Stimulated activated naive B cell treated with anti-CD40 and anti-IgM and Interleukin-4, amounts not matched to agents 10 μg/mL and 1 μg/mL and 100 μg/mL, for 72 hours (primary cell): ENCODE data around the gene FOXF1.

Experiments used
- ATAC-seq, 2 donors: fragments of 150-1000 bp; cut with Tn5 transposase; replicated peaks; 2 replicates each; pipeline ENCODE4 v1.10.0; 2021; ENCODE audit warnings: moderate library complexity in 1 of 2
- DNase-seq: peaks from one replicate; pipeline ENCODE4 v3.0.0; 2021
- H3K27ac Mint-ChIP-seq: one replicate; pipeline ENCODE4 v1.8.0; 2022; ENCODE audit warnings: mild to moderate bottlenecking, mixed read lengths
- H3K27me3 Mint-ChIP-seq, 2 donors: one replicate each; pipeline ENCODE4 v1.8.0; 2022; ENCODE audit warnings: mixed read lengths in 2 of 2
- H3K36me3 Mint-ChIP-seq, 2 donors: one replicate each; pipeline ENCODE4 v1.8.0; 2022; ENCODE audit warnings: mixed read lengths in 2 of 2, mild to moderate bottlenecking in 1 of 2
- H3K4me1 Mint-ChIP-seq, 2 donors: one replicate each; pipeline ENCODE4 v1.8.0; 2022; ENCODE audit warnings: mixed read lengths in 2 of 2, mild to moderate bottlenecking in 1 of 2
- H3K4me3 Mint-ChIP-seq, 2 donors: one replicate each; pipeline ENCODE4 v1.8.0; 2022; ENCODE audit warnings: mild to moderate bottlenecking in 2 of 2, mixed read lengths in 2 of 2, moderate library complexity in 1 of 2
- H3K9me3 Mint-ChIP-seq, 2 donors: one replicate each; pipeline ENCODE4 v1.8.0; 2022; ENCODE audit warnings: mixed read lengths in 2 of 2, mild to moderate bottlenecking in 1 of 2

FOXF1 gene

GRCh38 chr16:86496929-86497461 is 13.3 kb upstream of the FOXF1 start:
- peak overlapping the region; percentile 89 for H3K27ac Mint-ChIP-seq
- peaks cover 7 to 14% of the 10 kb centered on the region in 2 donors for H3K4me1 Mint-ChIP-seq
- H3K27me3 Mint-ChIP-seq: peaks cover 66 to 91% of the 10 kb centered on the region in 2 donors
- ATAC-seq: no peak
- H3K9me3 Mint-ChIP-seq: no peaks in the 10 kb centered on the region
- H3K4me3 Mint-ChIP-seq: peak overlapping the region; percentile 11 to 50
- peaks cover 0 to 4% of the 10 kb centered on the region in 2 donors for H3K36me3 Mint-ChIP-seq
- DNase-seq: no peak

GRCh38 chr16:86497551-86498021 is 12.7 kb upstream of the FOXF1 start:
- H3K4me1 Mint-ChIP-seq: peaks cover 8 to 14% of the 10 kb centered on the region in 2 donors
- H3K9me3 Mint-ChIP-seq: no peaks in the 10 kb centered on the region
- H3K36me3 Mint-ChIP-seq: peaks cover 0 to 4% of the 10 kb centered on the region in 2 donors
- H3K27ac Mint-ChIP-seq: no peak overlapping the region
- peaks cover 65 to 91% of the 10 kb centered on the region in 2 donors for H3K27me3 Mint-ChIP-seq
- H3K4me3 Mint-ChIP-seq: no peak overlapping the region
- no peak for DNase-seq
- ATAC-seq: no peak

- Mint-ChIP-seq H3K4me1 (peaks cover 8 to 15% of the 10 kb centered on the region in 2 donors), H3K9me3 (no peaks in the 10 kb centered on the region), H3K27ac (peak overlapping the region; percentile 53), H3K36me3 (peaks cover 0 to 4% of the 10 kb centered on the region in 2 donors), H3K4me3 (peak overlapping the region in 1 of 2 donors; percentile 68), H3K27me3 (peaks cover 66 to 91% of the 10 kb centered on the region in 2 donors)
- no peak for ATAC-seq
- no peak for DNase-seq
These were observed 12.1 kb upstream of the FOXF1 start for GRCh38 chr16:86498155-86498670.

- no peak for ATAC-seq
- peak overlapping the region; percentile 48 for H3K27ac Mint-ChIP-seq
- peaks cover 69 to 93% of the 10 kb centered on the region in 2 donors for H3K27me3 Mint-ChIP-seq
- no peak overlapping the region for H3K4me3 Mint-ChIP-seq
- no peaks in the 10 kb centered on the region for H3K9me3 Mint-ChIP-seq
- peaks cover 0 to 4% of the 10 kb centered on the region in 2 donors for H3K36me3 Mint-ChIP-seq
- no peak for DNase-seq
- H3K4me1 Mint-ChIP-seq: peaks cover 10 to 22% of the 10 kb centered on the region in 2 donors
These were observed 11.5 kb upstream of the FOXF1 start for GRCh38 chr16:86498671-86499439.

DNA sequence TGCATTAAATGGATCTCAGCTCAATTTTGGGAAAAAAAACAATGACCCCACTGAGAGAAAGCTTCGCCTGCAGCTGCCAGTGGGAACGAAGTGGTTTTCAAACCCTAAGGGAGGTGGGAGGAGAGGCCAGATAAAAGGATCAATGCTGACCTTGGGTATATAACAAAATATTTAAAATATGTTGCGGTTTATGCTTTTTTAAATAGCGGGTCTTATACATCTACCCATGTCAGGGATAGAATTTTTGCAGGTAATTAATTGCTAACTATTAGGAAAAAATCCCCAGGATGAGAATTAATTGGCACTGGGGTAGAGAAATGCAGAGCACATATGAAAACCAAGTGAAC is 10.9 kb upstream of the FOXF1 start:
- peaks cover 69 to 93% of the 10 kb centered on the region in 2 donors for H3K27me3 Mint-ChIP-seq
- H3K27ac Mint-ChIP-seq: peak overlapping the region; percentile 48
- ATAC-seq (no peak), DNase-seq (no peak)
- peaks cover 0 to 4% of the 10 kb centered on the region in 2 donors for H3K36me3 Mint-ChIP-seq
- no peak overlapping the region for H3K4me3 Mint-ChIP-seq
- H3K4me1 Mint-ChIP-seq: peaks cover 10 to 23% of the 10 kb centered on the region in 2 donors
- no peaks in the 10 kb centered on the region for H3K9me3 Mint-ChIP-seq

- Mint-ChIP-seq H3K27ac (peak overlapping the region; percentile 48), H3K36me3 (peaks cover 0 to 4% of the 10 kb centered on the region in 2 donors), H3K27me3 (peaks cover 72 to 93% of the 10 kb centered on the region in 2 donors), H3K4me3 (no peak overlapping the region), H3K4me1 (peaks cover 14 to 27% of the 10 kb centered on the region in 2 donors), H3K9me3 (no peaks in the 10 kb centered on the region)
- ATAC-seq (no peak), DNase-seq (no peak)
These were observed 10.2 kb upstream of the FOXF1 start for GRCh38 chr16:86499889-86500707.

DNA sequence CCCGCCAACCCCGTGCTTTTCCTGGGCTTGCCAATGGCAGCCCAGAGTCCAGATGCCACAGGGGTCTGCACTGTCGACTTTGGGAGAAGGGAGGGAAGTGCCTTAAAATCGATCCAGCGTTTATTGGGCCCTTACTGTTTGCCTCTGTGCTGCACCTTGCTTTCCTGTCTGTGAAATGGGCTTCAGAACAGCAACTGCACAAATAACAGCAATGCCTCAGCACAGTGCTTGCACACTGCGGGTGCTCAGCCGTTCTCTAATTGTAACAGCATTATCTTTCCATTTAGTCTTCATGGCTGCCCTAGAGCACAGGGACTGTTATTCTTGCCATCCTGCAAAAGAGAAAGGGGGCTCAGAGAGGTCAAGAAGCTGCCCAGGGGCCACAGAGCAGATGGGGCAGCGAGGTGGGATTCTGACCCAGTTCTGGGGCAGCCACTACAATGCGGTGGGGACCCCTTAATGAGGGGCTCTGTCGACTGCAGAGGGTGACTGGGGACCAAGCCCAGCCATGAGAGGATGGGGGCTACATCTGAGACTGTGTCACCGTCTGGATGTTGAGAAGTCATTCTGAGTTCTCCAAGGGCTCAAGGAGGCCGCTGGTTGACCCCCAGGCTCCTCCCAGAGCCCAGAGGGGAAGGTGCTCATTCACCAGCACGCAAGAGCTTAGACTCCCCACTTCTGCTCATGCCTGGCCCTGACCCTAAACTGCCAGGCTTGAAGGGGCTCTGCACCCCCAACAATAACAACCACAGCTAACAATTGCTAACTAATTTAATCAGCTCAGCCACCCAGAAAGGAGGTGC is 9.4 kb upstream of the FOXF1 start:
- Mint-ChIP-seq H3K4me3 (no peak overlapping the region), H3K36me3 (peaks cover 0 to 4% of the 10 kb centered on the region in 2 donors), H3K27ac (no peak overlapping the region), H3K27me3 (peaks cover 68 to 90% of the 10 kb centered on the region in 2 donors), H3K9me3 (no peaks in the 10 kb centered on the region), H3K4me1 (peaks cover 17 to 34% of the 10 kb centered on the region in 2 donors)
- no peak for DNase-seq
- ATAC-seq: no peak

GRCh38 chr16:86501989-86502855 is 8.1 kb upstream of the FOXF1 start:
- ATAC-seq (no peak), DNase-seq (no peak)
- no peaks in the 10 kb centered on the region for H3K9me3 Mint-ChIP-seq
- H3K36me3 Mint-ChIP-seq: peaks cover 0 to 6% of the 10 kb centered on the region in 2 donors
- H3K27ac Mint-ChIP-seq: peak overlapping the region; percentile 0
- H3K4me3 Mint-ChIP-seq: no peak overlapping the region
- H3K27me3 Mint-ChIP-seq: peaks cover 71 to 90% of the 10 kb centered on the region in 2 donors
- H3K4me1 Mint-ChIP-seq: peaks cover 25 to 35% of the 10 kb centered on the region in 2 donors

- peaks cover 6 to 8% of the 10 kb centered on the region in 2 donors for H3K36me3 Mint-ChIP-seq
- no peak for DNase-seq
- H3K4me1 Mint-ChIP-seq: peaks cover 31 to 44% of the 10 kb centered on the region in 2 donors
- no peaks in the 10 kb centered on the region for H3K9me3 Mint-ChIP-seq
- ATAC-seq: no peak
- H3K27me3 Mint-ChIP-seq: peaks cover 79 to 95% of the 10 kb centered on the region in 2 donors
- no peak overlapping the region for H3K4me3 Mint-ChIP-seq
- H3K27ac Mint-ChIP-seq: peak overlapping the region; percentile 60
These were observed 7.2 kb upstream of the FOXF1 start for GRCh38 chr16:86502856-86503748.

- ATAC-seq: no peak
- H3K27me3 Mint-ChIP-seq: peaks cover 79 to 93% of the 10 kb centered on the region in 2 donors
- H3K36me3 Mint-ChIP-seq: peaks cover 6 to 7% of the 10 kb centered on the region in 2 donors
- no peak overlapping the region for H3K27ac Mint-ChIP-seq
- no peaks in the 10 kb centered on the region for H3K9me3 Mint-ChIP-seq
- DNase-seq: no peak
- H3K4me3 Mint-ChIP-seq: no peak overlapping the region
- H3K4me1 Mint-ChIP-seq: peaks cover 31 to 46% of the 10 kb centered on the region in 2 donors
These were observed 6.5 kb upstream of the FOXF1 start for GRCh38 chr16:86503830-86504229.

DNA sequence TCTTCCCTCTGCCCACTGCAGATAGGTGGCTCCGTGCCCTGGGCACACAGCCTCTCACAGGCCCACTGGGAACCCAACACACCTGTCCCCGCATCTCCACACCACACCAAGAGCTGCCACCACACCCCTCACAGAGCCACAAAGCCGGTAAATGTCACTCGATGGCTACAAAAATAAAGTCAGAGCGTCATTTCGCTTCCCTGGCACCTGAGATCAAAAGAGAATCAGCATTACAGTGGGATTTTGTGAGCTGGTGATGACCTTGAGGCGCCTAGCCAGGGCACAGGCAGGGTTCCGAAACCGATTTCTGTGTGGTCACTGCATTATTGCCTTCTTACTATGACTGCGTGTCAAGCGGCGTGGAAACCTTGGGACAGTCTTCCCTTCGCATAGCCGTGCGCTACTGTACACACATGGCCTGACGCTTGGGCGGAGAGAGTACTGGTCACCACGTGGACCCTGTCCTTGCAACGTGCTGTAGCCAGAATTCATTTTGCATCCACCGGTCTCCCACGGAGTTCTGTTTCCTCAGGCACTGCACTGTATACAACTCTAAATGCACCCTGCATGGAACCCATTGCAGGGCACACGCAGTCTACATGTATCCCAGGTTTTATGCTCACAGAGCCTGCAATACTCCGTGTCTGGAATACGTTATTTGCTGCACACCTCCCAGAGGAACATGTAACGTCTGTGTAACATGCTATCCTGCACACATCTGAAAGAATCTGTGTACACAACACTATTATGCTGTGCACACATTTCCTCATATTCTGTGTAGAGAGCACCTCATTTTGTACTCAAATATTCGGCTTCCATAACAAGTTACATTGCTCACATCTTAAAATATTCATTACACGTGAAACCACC is 5.8 kb upstream of the FOXF1 start:
- DNase-seq: no peak
- peaks cover 32 to 53% of the 10 kb centered on the region in 2 donors for H3K4me1 Mint-ChIP-seq
- H3K27me3 Mint-ChIP-seq: peaks cover 77 to 93% of the 10 kb centered on the region in 2 donors
- H3K27ac Mint-ChIP-seq: peak overlapping the region; percentile 3
- peak overlapping the region in 1 of 2 donors; percentile 17 for H3K4me3 Mint-ChIP-seq
- H3K36me3 Mint-ChIP-seq: peaks cover 6 to 9% of the 10 kb centered on the region in 2 donors
- ATAC-seq: no peak
- H3K9me3 Mint-ChIP-seq: no peaks in the 10 kb centered on the region
